H9 (cell line): ENCODE data around the gene MADCAM1. TPM values are rescaled to one million over a fixed set of nuclear protein-coding genes. Genes with fewer than 3 reads are reported as not detected.

Source experiments
- DNase-seq: peaks from one replicate; pipeline ENCODE4 v3.0.0-alpha.2; 2017
- H2AFZ ChIP-seq: one replicate; pipeline ENCODE4 v1.6.1; 2013; ENCODE audit warnings: mild to moderate bottlenecking, low read length, control low read depth, moderate library complexity
- H2AK5ac ChIP-seq: 2 replicates; pipeline ENCODE4 v1.6.1; 2013; ENCODE audit warnings: low read length, control low read depth, mixed read lengths; ENCODE audit not compliant: insufficient read length
- H2BK120ac ChIP-seq: one replicate; pipeline ENCODE4 v1.6.1; 2013; ENCODE audit warnings: low read depth, mild to moderate bottlenecking, low read length, control low read depth, inconsistent platforms; ENCODE audit not compliant: poor library complexity, severe bottlenecking
- H2BK12ac ChIP-seq: 2 replicates; pipeline ENCODE4 v1.6.1; 2013; ENCODE audit warnings: low read length, control low read depth, mixed read lengths, low read depth; ENCODE audit not compliant: insufficient read length
- H2BK15ac ChIP-seq: 2 replicates; pipeline ENCODE4 v1.6.1; 2013; ENCODE audit warnings: low read depth, low read length, control low read depth
- H2BK20ac ChIP-seq: one replicate; pipeline ENCODE4 v1.6.1; 2013; ENCODE audit warnings: low read depth, mild to moderate bottlenecking, low read length, control low read depth, inconsistent platforms; ENCODE audit not compliant: poor library complexity, severe bottlenecking
- H2BK5ac ChIP-seq: 2 replicates; pipeline ENCODE4 v1.6.1; 2013; ENCODE audit warnings: low read length, control low read depth, mixed read lengths; ENCODE audit not compliant: insufficient read length
- H3K14ac ChIP-seq: 2 replicates; pipeline ENCODE4 v1.6.1; 2013; ENCODE audit warnings: low read length, control low read depth; ENCODE audit not compliant: insufficient read depth
- H3K18ac ChIP-seq: 2 replicates; pipeline ENCODE4 v1.6.1; 2013; ENCODE audit warnings: low read depth, mild to moderate bottlenecking, mixed read lengths, low read length, control low read depth; ENCODE audit not compliant: insufficient read length
- H3K23ac ChIP-seq: 2 replicates; pipeline ENCODE4 v1.6.1; 2013; ENCODE audit warnings: low read length, control low read depth, mixed read lengths, low read depth; ENCODE audit not compliant: insufficient read length
- H3K23me2 ChIP-seq: 2 replicates; pipeline ENCODE4 v1.6.1; 2013; ENCODE audit warnings: low read depth, mild to moderate bottlenecking, mixed read lengths, low read length, control low read depth; ENCODE audit not compliant: insufficient read length, poor library complexity, severe bottlenecking
- H3K27ac ChIP-seq: 2 replicates; pipeline ENCODE4 v1.5.1; 2013; ENCODE audit warnings: low read length, control low read depth, mixed read lengths, low read depth; ENCODE audit not compliant: insufficient read length
- H3K27me3 ChIP-seq: 2 replicates; pipeline ENCODE4 v1.6.1; 2013; ENCODE audit warnings: low read length, control low read depth, inconsistent platforms; ENCODE audit not compliant: insufficient read depth
- H3K4ac ChIP-seq: 2 replicates; pipeline ENCODE4 v1.6.1; 2013; ENCODE audit warnings: low read depth, mild to moderate bottlenecking, control low read depth, inconsistent platforms, low read length, moderate library complexity
- H3K4me1 ChIP-seq: 2 replicates; pipeline ENCODE4 v1.6.1; 2013; ENCODE audit warnings: low read length, control low read depth, inconsistent platforms; ENCODE audit not compliant: insufficient read depth
- H3K4me2 ChIP-seq: 2 replicates; pipeline ENCODE4 v1.6.1; 2013; ENCODE audit warnings: low read length, control low read depth, mixed read lengths; ENCODE audit not compliant: insufficient read length, insufficient read depth
- H3K56ac ChIP-seq: 2 replicates; pipeline ENCODE4 v1.6.1; 2013; ENCODE audit warnings: low read depth, mild to moderate bottlenecking, mixed read lengths, low read length, control low read depth; ENCODE audit not compliant: insufficient read length
- H3K79me1 ChIP-seq: 2 replicates; pipeline ENCODE4 v1.6.1; 2013; ENCODE audit warnings: low read depth, mild to moderate bottlenecking, moderate library complexity, low read length, control low read depth, inconsistent platforms; ENCODE audit not compliant: insufficient read depth, poor library complexity, severe bottlenecking
- H3K79me2 ChIP-seq: 2 replicates; pipeline ENCODE4 v1.6.1; 2013; ENCODE audit warnings: low read length, control low read depth, inconsistent platforms; ENCODE audit not compliant: insufficient read depth
- H3K9ac ChIP-seq: 2 replicates; pipeline ENCODE4 v1.6.1; 2013; ENCODE audit warnings: low read length, control low read depth, mixed read lengths; ENCODE audit not compliant: insufficient read length; ENCODE audit errors: extremely low read depth
- H3K9me3 ChIP-seq: one replicate; pipeline ENCODE4 v1.6.1; 2013; ENCODE audit warnings: low read depth, low read length, inconsistent platforms; ENCODE audit not compliant: control insufficient read depth
- H3T11ph ChIP-seq: one replicate; pipeline ENCODE4 v1.6.1; 2013; ENCODE audit warnings: mild to moderate bottlenecking, low read length, control low read depth, inconsistent platforms
- H4K20me1 ChIP-seq: one replicate; pipeline ENCODE4 v1.6.1; 2013; ENCODE audit not compliant: control insufficient read depth, insufficient read length, insufficient read depth
- H4K5ac ChIP-seq: 2 replicates; pipeline ENCODE4 v1.6.1; 2013; ENCODE audit warnings: low read depth, mild to moderate bottlenecking, mixed read lengths, low read length, control low read depth; ENCODE audit not compliant: insufficient read length
- H4K8ac ChIP-seq: replicated peaks from 2 replicates; pipeline ENCODE4 v1.6.1; 2013; ENCODE audit warnings: low read length, control low read depth, mixed read lengths, low read depth; ENCODE audit not compliant: insufficient read length
- H4K91ac ChIP-seq: 2 replicates; pipeline ENCODE4 v1.6.1; 2013; ENCODE audit warnings: low read depth, mild to moderate bottlenecking, moderate library complexity, mixed read lengths, low read length, control low read depth; ENCODE audit not compliant: insufficient read length
- H3K27ac Mint-ChIP-seq, 3 experiments: 2 replicates in 2 of 3; 3 replicates in 1 of 3; pipeline ENCODE4 v1.8.0; 2020 to 2021; ENCODE audit warnings: mixed read lengths in 3 of 3, mild to moderate bottlenecking in 1 of 3, moderate library complexity in 1 of 3
- H3K27me3 Mint-ChIP-seq: 2 replicates; pipeline ENCODE4 v1.8.0; 2021; ENCODE audit warnings: low read depth, mild to moderate bottlenecking, moderate library complexity, mixed read lengths
- H3K36me3 Mint-ChIP-seq, 3 experiments: 2 replicates in 2 of 3; 3 replicates in 1 of 3; pipeline ENCODE4 v1.8.0; 2020 to 2021; ENCODE audit warnings: low read depth in 3 of 3, mixed read lengths in 3 of 3; ENCODE audit not compliant: insufficient read depth in 1 of 3
- H3K4me1 Mint-ChIP-seq, 2 experiments: 2 replicates each; pipeline ENCODE4 v1.8.0; 2020; ENCODE audit warnings: mixed read lengths in 2 of 2
- H3K4me3 Mint-ChIP-seq, 2 experiments: 2 replicates in 1 of 2; 3 replicates in 1 of 2; pipeline ENCODE4 v1.8.0; 2020 to 2021; ENCODE audit warnings: mild to moderate bottlenecking in 2 of 2, mixed read lengths in 2 of 2, moderate library complexity in 1 of 2
- H3K9me3 Mint-ChIP-seq, 2 experiments: 2 replicates in 1 of 2; 3 replicates in 1 of 2; pipeline ENCODE4 v1.8.0; 2020; ENCODE audit warnings: mild to moderate bottlenecking in 2 of 2, mixed read lengths in 2 of 2, moderate library complexity in 1 of 2
- CTCF ChIP-seq: fragments of 200-600 bp; sonication (generic); conservative IDR thresholded peaks from 3 replicates; pipeline ENCODE4 v1.8.0; 2021; ENCODE audit warnings: antibody characterized with exemption, mild to moderate bottlenecking
- whole genome bisulfite sequencing: extraction: QIAGEN DNeasy Blood & Tissue Kit; methylation state at CpG from one replicate; pipeline ENCODE4 v1.1.7; 2013; ENCODE audit warnings: missing lambda C conversion rate, low lambda C conversion rate, mixed read lengths; ENCODE audit not compliant: insufficient read length; ENCODE audit errors: extremely low coverage; 5-methylcytosine and 5-hydroxymethylcytosine counted together
- total RNA-seq: library from RNA; stranded (reverse); gene quantifications from 2 replicates; pipeline ENCODE4 v1.2.1, GENCODE V29; 2021

Gene MADCAM1
- total RNA-seq, 1 experiment from 2014 or later, result 1.2 TPM

- Mint-ChIP-seq H3K36me3 (peaks cover 13 to 29% (median 26%) of the 10 kb centered on the region in 3 experiments), H3K4me3 (no peak overlapping the region), H3K27ac (no peak overlapping the region), H3K27me3 (no peaks in the 10 kb centered on the region), H3K4me1 (peaks cover 5 to 8% of the 10 kb centered on the region in 2 experiments), H3K9me3 (no peaks in the 10 kb centered on the region)
- no peak overlapping the region for H3K4me2 ChIP-seq
- no peak overlapping the region for H3K4ac ChIP-seq
- DNase-seq, result no peak
- no CpG with 5 or more reads among the region's 55 CpGs for WGBS
- no peak overlapping the region for H3K27ac ChIP-seq
- no peak overlapping the region for H2BK5ac ChIP-seq
- no peak overlapping the region for H3K23ac ChIP-seq
- H3K9me3 ChIP-seq, result no peaks in the 10 kb centered on the region
- no peak overlapping the region for H2BK12ac ChIP-seq
- no peak overlapping the region for H4K8ac ChIP-seq
- no peak for TF ChIP-seq CTCF
- H3K56ac ChIP-seq, result no peak overlapping the region
- H4K5ac ChIP-seq, result no peak overlapping the region
- H2AK5ac ChIP-seq, result no peak overlapping the region
- H3K79me2 ChIP-seq, result peaks cover 13% of the 10 kb centered on the region; the same call in 1 of the 2 replicates
- no peak overlapping the region for H3K18ac ChIP-seq
- H3K27me3 ChIP-seq, result no peaks in the 10 kb centered on the region
- no peak overlapping the region for H3K9ac ChIP-seq
- no peak overlapping the region for H2BK15ac ChIP-seq
- peaks cover 8% of the 10 kb centered on the region for H3K79me1 ChIP-seq
- no peaks in the 10 kb centered on the region for H3K4me1 ChIP-seq
- no peak overlapping the region for H2BK120ac ChIP-seq
- H4K20me1 ChIP-seq, result no peaks in the 10 kb centered on the region
- H2AFZ ChIP-seq, result no peak overlapping the region
- H4K91ac ChIP-seq, result no peak overlapping the region
- H3K23me2 ChIP-seq, result peaks cover 6% of the 10 kb centered on the region
- H3K14ac ChIP-seq, result no peak overlapping the region
- H2BK20ac ChIP-seq, result no peak overlapping the region
- H3T11ph ChIP-seq, result no peak overlapping the region
Observed at GRCh38 chr19:536031-536880, 40.0 kb downstream of the MADCAM1 start.
